Middle frontal gyrus (tissue), 1 donor: Measurements from ENCODE around the gene ANKDD1B.

Experiments used
- DNase-seq: peaks from one replicate; pipeline ENCODE4 v3.0.0-alpha.2; 2015; ENCODE audit warnings: low spot score; ENCODE audit errors: extremely low spot score

ANKDD1B gene

DNA sequence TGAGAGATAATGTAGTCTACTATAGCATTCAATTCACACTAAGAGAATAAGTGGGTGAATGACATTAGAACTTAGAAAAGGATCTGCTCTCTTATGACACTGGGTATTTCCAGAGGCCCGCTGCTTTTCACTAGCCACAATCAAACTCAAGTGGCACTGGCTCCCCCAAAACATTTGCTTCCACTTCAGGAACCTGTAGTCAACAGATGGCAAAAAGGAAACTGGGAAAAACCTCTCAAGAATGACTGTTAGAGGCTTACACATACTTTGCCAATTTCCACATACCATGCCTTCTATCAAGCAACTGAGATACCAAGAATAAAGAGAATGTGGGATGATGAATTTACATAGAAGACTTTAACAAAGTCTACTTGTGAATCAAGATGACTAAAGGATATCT, 94.8 kb downstream of the ANKDD1B start:
- no peak for DNase-seq

DNA sequence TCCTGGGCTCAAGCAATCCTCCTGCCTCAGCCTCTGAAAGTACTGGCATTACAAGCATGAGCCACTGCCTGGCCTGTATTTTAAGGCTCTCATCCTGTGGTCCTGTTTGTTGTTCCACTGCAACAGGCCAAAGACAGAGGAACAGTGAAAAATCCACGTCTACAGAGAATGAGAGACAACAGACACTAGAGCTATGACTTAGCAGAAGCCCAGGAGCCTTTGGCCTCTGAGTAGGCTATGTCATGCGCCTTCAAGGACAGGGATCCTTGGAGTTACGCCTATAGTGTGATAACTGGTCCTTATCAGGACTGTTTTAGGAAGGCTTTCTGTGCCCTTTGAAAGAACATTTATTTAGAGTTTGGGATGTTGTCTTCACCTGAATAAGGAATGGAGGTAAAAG, 95.5 kb downstream of the ANKDD1B start:
- no peak for DNase-seq

DNA sequence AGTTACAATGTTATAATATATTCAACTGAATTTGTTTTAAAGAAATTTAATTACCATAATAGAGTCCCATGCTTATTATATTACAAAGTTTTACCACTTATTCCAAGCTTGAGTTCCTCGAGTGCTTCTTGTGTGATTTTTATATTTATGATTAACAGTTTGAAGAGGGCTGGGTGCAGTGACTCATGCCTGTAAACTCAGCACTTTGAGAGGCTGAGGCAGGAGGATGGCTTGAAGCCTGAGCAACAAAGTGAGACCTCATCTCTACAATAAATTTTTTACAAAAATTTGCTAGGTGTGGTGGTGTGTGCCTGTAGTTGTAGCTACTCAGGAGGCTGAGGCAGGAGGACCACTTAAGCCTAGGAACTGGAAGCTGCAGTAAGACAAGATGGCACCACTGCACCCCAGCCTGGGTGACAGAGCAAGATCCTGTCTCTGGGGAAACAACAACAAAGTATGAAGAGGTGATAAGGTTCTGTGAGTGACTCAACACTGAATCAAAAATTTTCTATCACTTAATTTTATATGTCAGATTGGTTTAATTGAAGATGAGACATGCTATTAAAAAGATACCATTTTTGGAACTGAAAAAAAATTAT, 96.8 kb downstream of the ANKDD1B start:
- DNase-seq, result no peak

DNA sequence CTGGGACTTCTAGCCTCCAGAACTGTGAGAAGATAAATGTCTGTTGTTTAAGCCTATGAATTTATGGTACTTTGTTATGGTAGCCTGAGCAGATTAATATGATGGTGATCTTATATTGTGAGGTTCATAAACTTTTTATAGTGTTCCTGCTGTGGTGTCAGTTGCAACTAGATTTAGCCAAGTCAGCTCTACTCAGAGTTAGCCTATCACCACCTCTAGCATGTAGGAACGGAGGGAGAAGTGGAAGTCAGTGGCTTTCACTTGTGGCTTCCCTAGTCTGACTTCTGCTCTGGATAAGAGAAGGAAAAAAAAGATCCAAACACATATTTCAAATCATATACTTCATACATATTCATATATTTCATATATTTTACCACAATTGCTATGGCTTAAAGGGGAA, 99.4 kb downstream of the ANKDD1B start:
- DNase-seq, result no peak

GRCh38 chr5:75711151-75711550, 99.9 kb downstream of the ANKDD1B start:
- no peak for DNase-seq

GRCh38 chr5:75712091-75712490, 100.8 kb downstream of the ANKDD1B start:
- no peak for DNase-seq

DNA sequence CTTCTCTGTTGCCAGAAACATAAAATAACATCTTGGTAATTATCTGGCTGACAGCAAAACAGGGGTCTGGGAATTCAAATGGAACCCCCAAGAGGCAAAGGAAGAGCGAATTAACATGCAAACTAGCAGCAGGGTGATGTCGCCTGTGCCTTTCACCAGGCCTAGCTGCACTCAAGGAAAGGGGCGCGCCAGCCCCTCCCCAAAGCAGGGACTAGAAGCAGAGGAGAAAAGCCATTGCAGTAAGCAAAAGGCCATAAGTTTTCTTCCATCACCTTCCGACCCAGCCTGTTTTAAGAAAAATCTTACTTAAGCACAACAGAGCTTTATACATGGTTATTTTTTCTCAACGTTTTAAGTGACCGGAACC, 105.4 kb downstream of the ANKDD1B start:
- DNase-seq, result no peak

GRCh38 chr5:75717082-75717922, 106.0 kb downstream of the ANKDD1B start, which contains the start of gene POC5:
Gene POC5 (minus strand): TSS chr5:75717437. CDS start chr5:75712937, 4,500 bp downstream.
- DNase-seq, result peak; percentile 91

DNA sequence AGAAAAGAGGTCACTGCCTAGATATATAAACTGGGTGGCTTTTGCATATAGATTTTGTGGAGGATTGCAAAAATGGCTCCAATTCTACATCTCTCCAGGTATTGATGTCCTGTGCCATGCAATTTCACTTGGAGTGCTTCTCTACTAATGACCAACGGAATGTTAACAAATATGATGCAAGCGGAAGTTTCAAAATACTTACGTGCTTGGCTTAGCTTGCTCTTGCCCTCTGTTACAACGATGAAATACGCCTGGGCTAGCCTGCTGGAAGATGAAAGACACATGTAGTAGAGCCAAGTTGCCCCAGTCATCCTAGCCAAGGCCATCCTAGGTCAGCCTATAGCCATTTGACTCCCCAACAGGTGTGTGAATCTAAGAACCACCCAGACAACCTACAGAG, 109.6 kb downstream of the ANKDD1B start:
- DNase-seq, result no peak
